ENCODE measurements around the gene FAM9B. TPM values are rescaled to one million over a fixed set of nuclear protein-coding genes. Genes with fewer than 3 reads are reported as not detected.

FAM9B gene
- total and polyA plus RNA-seq, 2 of the 4 experiments (the other 2 are of a cell fraction) = not detected

- Histone ChIP-seq H4K91ac (ENCODE audit: insufficient read depth, low read depth, low read length) (no peak overlapping the region), H2AK5ac (ENCODE audit: low read depth, low read length) (no peak overlapping the region), H3K23ac (ENCODE audit: low read depth, low read length) (no peak overlapping the region), H2BK15ac (ENCODE audit: low read depth, low read length) (no peak overlapping the region), H4K20me1 (ENCODE audit: insufficient read depth, low read length) (no peaks in the 10 kb centered on the region), H2BK5ac (ENCODE audit: low read depth, low read length, poor library complexity, severe bottlenecking) (no peak overlapping the region), H2BK20ac (ENCODE audit: low read depth, low read length) (no peak overlapping the region), H3K4me3 (ENCODE audit: insufficient read depth, low read depth, low read length) (no peak overlapping the region), H3K9me1 (ENCODE audit: insufficient read depth, low read length) (no peaks in the 10 kb centered on the region), H3K27me3 (ENCODE audit: control insufficient read depth, insufficient read depth, low read length) (no peaks in the 10 kb centered on the region), H3K36me3 (ENCODE audit: control insufficient read depth, insufficient read depth, low read length) (no peaks in the 10 kb centered on the region), H4K8ac (ENCODE audit: low read depth in 2 of 2, low read length in 2 of 2) (no peak overlapping the region), H3K18ac (ENCODE audit: low read depth, low read length) (no peak overlapping the region), H3K14ac (replicated peaks; ENCODE audit: low read depth, low read length) (no peak overlapping the region), H2AK9ac (replicated peaks; ENCODE audit: low read depth, low read length, poor library complexity) (no peak overlapping the region), H2BK120ac (ENCODE audit: low read depth, low read length) (no peak overlapping the region), H3K9me3 (ENCODE audit: control insufficient read depth, insufficient read depth, low read length) (peaks cover 2% of the 10 kb centered on the region), H2AFZ (replicated peaks; ENCODE audit: low read length, poor library complexity) (no peak overlapping the region), H3K9ac (ENCODE audit: low read depth, low read length) (no peak overlapping the region), H3K79me1 (ENCODE audit: low read depth in 1 of 2, low read length in 2 of 2) (no peaks in the 10 kb centered on the region), H3K4me2 (ENCODE audit: low read depth, low read length) (no peak overlapping the region), H3K4me1 (ENCODE audit: control insufficient read depth, insufficient read depth, low read length) (no peaks in the 10 kb centered on the region), H3K56ac (ENCODE audit: extremely low read depth, insufficient read depth, low read length) (no peak overlapping the region), H4K5ac (ENCODE audit: low read depth, low read length) (no peak overlapping the region), H3K4ac (ENCODE audit: low read depth, low read length) (no peak overlapping the region), H3K27ac (ENCODE audit: insufficient read depth, low read length) (no peak overlapping the region)
- ChIA-PET CTCF (no interaction called here), POLR2A (ENCODE audit: unreplicated experiment) (no interaction called here)
- ATAC-seq (ENCODE audit: low read depth) = no peak
- BruUV-seq (replicated peaks) = no TSS peak
- intact Hi-C loops (cut with micrococcal nuclease) = no loop called here
- TF ChIP-seq CHD1 (IDR thresholded peaks at IDR 0.05; ENCODE audit: low read depth, low read length) (no peak), NFE2L2 (IDR thresholded peaks at IDR 0.05; ENCODE audit: low read depth, low read length) (no peak), MXI1 (IDR thresholded peaks at IDR 0.05; ENCODE audit: borderline replicate concordance, low read depth, low read length) (no peak), CEBPB (IDR thresholded peaks at IDR 0.05; ENCODE audit: low read depth, low read length) (no peak), USF2 (IDR thresholded peaks at IDR 0.05; ENCODE audit: low read depth, low read length) (no peak), RAD21 (IDR thresholded peaks at IDR 0.05; ENCODE audit: low read length) (no peak), MAZ (IDR thresholded peaks at IDR 0.05; ENCODE audit: borderline replicate concordance, low read depth, low read length) (no peak), FOS (IDR thresholded peaks at IDR 0.05; ENCODE audit: low read depth, low read length) (no peak), MAFK (IDR thresholded peaks at IDR 0.05; ENCODE audit: low read depth, low read length) (no peak), POLR2A (IDR thresholded peaks at IDR 0.05; ENCODE audit: low read depth, low read length) (no peak), SMC3 (IDR thresholded peaks at IDR 0.05; ENCODE audit: low read depth, low read length) (no peak), RFX5 (IDR thresholded peaks at IDR 0.05; ENCODE audit: low read depth, low read length) (no peak), CTCF (conservative IDR thresholded peaks at IDR 0.05; ENCODE audit: low read depth, low read length) (no peak), ELK1 (IDR thresholded peaks at IDR 0.05; ENCODE audit: borderline replicate concordance, low read depth, low read length) (no peak), RCOR1 (IDR thresholded peaks at IDR 0.05; ENCODE audit: insufficient replicate concordance, low read length) (no peak)
- dilution Hi-C loops (cut with HindIII; ENCODE audit: low sequenced_read_pairs, unreplicated experiment) = no loop called here
- no CpG with 5 or more reads among the region's 4 CpGs for WGBS, 2 experiments (ENCODE audit: extremely low coverage in 2 of 2, insufficient read length in 1 of 2)
- in situ Hi-C loops (cut with MboI; ENCODE audit: low sequenced_read_pairs) = no loop called here
- no peak for DNase-seq
These were observed 3.4 kb upstream of the FAM9B start for GRCh38 chrX:9037296-9037695.
